GM11168 (cell line): Measurements from ENCODE around the gene MYRIP.
"Not testable (repeated sequence)": the region's sequence is repeated elsewhere in the genome, so short reads cannot be mapped to it uniquely, and the experiment has no call there.

ENCODE experiments used
- in situ Hi-C: fragments of 300-500 bp; cut with MboI; formaldehyde crosslinking; loops from one replicate; pipeline ENCODE4 v1.12.0; 2022; ENCODE audit warnings: low sequenced_read_pairs; ENCODE audit not compliant: unreplicated experiment

The MYRIP gene

GRCh38 chr3:40247714-40248454, 438.5 kb downstream of the MYRIP start:
- in situ Hi-C loops = no loop called here

GRCh38 chr3:40248591-40248990, 439.2 kb downstream of the MYRIP start:
- in situ Hi-C loops = no loop called here

- in situ Hi-C loops = no loop called here
Observed at GRCh38 chr3:40249168-40249567, 439.8 kb downstream of the MYRIP start.

GRCh38 chr3:40254491-40254890, 445.1 kb downstream of the MYRIP start:
- in situ Hi-C loops = no loop called here

GRCh38 chr3:40254891-40255290, 445.5 kb downstream of the MYRIP start:
- in situ Hi-C loops = no loop called here

GRCh38 chr3:40255532-40255931, 446.1 kb downstream of the MYRIP start:
- in situ Hi-C loops = no loop called here

GRCh38 chr3:40258064-40258463, 448.7 kb downstream of the MYRIP start:
- in situ Hi-C loops = no loop called here

- in situ Hi-C loops = no loop called here
Observed at GRCh38 chr3:40258555-40258954, 449.1 kb downstream of the MYRIP start.

GRCh38 chr3:40262331-40262730, 452.9 kb downstream of the MYRIP start:
- in situ Hi-C loops = no loop called here

GRCh38 chr3:40264451-40264850, 455.0 kb downstream of the MYRIP start:
- in situ Hi-C loops = no loop called here

GRCh38 chr3:40265181-40265580, 455.8 kb downstream of the MYRIP start:
- in situ Hi-C loops = no loop called here

GRCh38 chr3:40267937-40268724, 458.7 kb downstream of the MYRIP start:
- in situ Hi-C loops = no loop called here

- in situ Hi-C loops = no loop called here
Observed at GRCh38 chr3:40268802-40269524, 459.6 kb downstream of the MYRIP start.

GRCh38 chr3:40278791-40279190, 469.4 kb downstream of the MYRIP start:
- in situ Hi-C loops = no loop called here

- in situ Hi-C loops = no loop called here
Observed at GRCh38 chr3:40281995-40282394, 472.6 kb downstream of the MYRIP start.

GRCh38 chr3:40283057-40283456, 473.6 kb downstream of the MYRIP start:
- in situ Hi-C loops = not testable (repeated sequence)

GRCh38 chr3:40287248-40287647, 477.8 kb downstream of the MYRIP start:
- in situ Hi-C loops = no loop called here

- in situ Hi-C loops = no loop called here
Observed at GRCh38 chr3:40290396-40290795, 481.0 kb downstream of the MYRIP start.

- in situ Hi-C loops = no loop called here
Observed at GRCh38 chr3:40291471-40291870, 482.1 kb downstream of the MYRIP start.

- in situ Hi-C loops = no loop called here
Observed at GRCh38 chr3:40292637-40293349, 483.4 kb downstream of the MYRIP start.
